PC-9 (cell line): ENCODE measurements around the gene HS3ST3B1. TPM values are rescaled to one million over a fixed set of nuclear protein-coding genes. Genes with fewer than 3 reads are reported as not detected.

Source experiments
- BruUV-seq: library from RNA; stranded (reverse); fragments of 400-500 nt; replicated peaks from 2 replicates; lab custom pipeline; 2021; lab: Mats Ljungman, UMichigan
- CTCF ChIA-PET: fragments of 300-600 bp; sonication (Branson Sonifier 250); formaldehyde crosslinking; loops from one replicate; lab custom pipeline; 2022; ENCODE audit warnings: antibody characterized with exemption; lab: Charles Lee
- POLR2A ChIA-PET: fragments of 300-600 bp; sonication (Branson Sonifier 250); formaldehyde crosslinking; loops from one replicate; lab custom pipeline; 2022; ENCODE audit warnings: antibody characterized with exemption; ENCODE audit not compliant: unreplicated experiment; lab: Charles Lee
- DNase-seq, 2 experiments: peaks; one replicate each; pipeline versions ENCODE4 v3.0.0 to v3.0.0-alpha.2; 2015 to 2022; ENCODE audit warnings: mixed read lengths in 1 of 2
- H2AFZ ChIP-seq: fragments of 200-600 bp; sonication (generic); 2 replicates; pipeline ENCODE4 v1.8.1; 2017; ENCODE audit warnings: antibody characterized with exemption
- H3F3A ChIP-seq: fragments of 200-600 bp; sonication (generic); 2 replicates; pipeline ENCODE4 v1.8.1; 2017; ENCODE audit warnings: antibody characterized with exemption, mild to moderate bottlenecking, low read depth; ENCODE audit not compliant: insufficient read depth
- H3K27ac ChIP-seq: fragments of 200-600 bp; sonication (generic); 2 replicates; pipeline ENCODE4 v1.6.1; 2016; ENCODE audit warnings: mixed run types
- H3K27me3 ChIP-seq: fragments of 200-600 bp; sonication (generic); 2 replicates; pipeline ENCODE4 v1.6.1; 2016; ENCODE audit warnings: low read depth, mixed run types; ENCODE audit not compliant: insufficient read depth
- H3K36me3 ChIP-seq: fragments of 200-600 bp; sonication (generic); 2 replicates; pipeline ENCODE4 v1.6.1; 2016; ENCODE audit warnings: low read depth, mixed run types
- H3K4me1 ChIP-seq: fragments of 200-600 bp; sonication (generic); replicated peaks from 2 replicates; pipeline ENCODE4 v1.6.1; 2016; ENCODE audit warnings: mixed run types; ENCODE audit not compliant: insufficient read depth
- H3K4me2 ChIP-seq: fragments of 200-600 bp; sonication (generic); 2 replicates; pipeline ENCODE4 v1.6.1; 2017; ENCODE audit warnings: mixed run types
- H3K4me3 ChIP-seq: fragments of 200-600 bp; sonication (generic); 2 replicates; pipeline ENCODE4 v1.6.1; 2016; ENCODE audit warnings: mixed run types
- H3K79me2 ChIP-seq: fragments of 200-600 bp; sonication (generic); 2 replicates; pipeline ENCODE4 v1.6.1; 2017; ENCODE audit warnings: low read depth, mixed run types
- H3K9me2 ChIP-seq: fragments of 200-600 bp; sonication (generic); 2 replicates; pipeline ENCODE4 v1.8.1; 2017; ENCODE audit warnings: mild to moderate bottlenecking; ENCODE audit not compliant: insufficient read depth
- H3K9me3 ChIP-seq: fragments of 200-600 bp; sonication (generic); 2 replicates; pipeline ENCODE4 v1.8.1; 2016; ENCODE audit warnings: low read depth; ENCODE audit not compliant: insufficient read depth
- H4K20me1 ChIP-seq: fragments of 200-600 bp; sonication (generic); 2 replicates; pipeline ENCODE4 v1.8.1; 2017; ENCODE audit not compliant: insufficient read depth
- CTCF ChIP-seq: fragments of 200-600 bp; sonication (generic); conservative IDR thresholded peaks from 2 replicates; pipeline ENCODE4 v1.6.1; 2017; ENCODE audit warnings: mixed run types, antibody characterized with exemption, mild to moderate bottlenecking, moderate library complexity
- EZH2 ChIP-seq: fragments of 200-600 bp; sonication (generic); IDR thresholded peaks from 2 replicates; pipeline ENCODE4 v1.8.0; 2017; ENCODE audit warnings: antibody characterized with exemption, low read depth
- intact Hi-C: fragments of 100-400 bp; cut with micrococcal nuclease; formaldehyde crosslinking; loops from one replicate; pipeline ENCODE4 v1.10.0; 2022; ENCODE audit not compliant: unreplicated experiment
- total RNA-seq: library from RNA; stranded (reverse); gene quantifications from 2 replicates; pipeline ENCODE4 v1.2.3, GENCODE V29; 2021

HS3ST3B1 gene
- total RNA-seq, 1 experiment from 2014 or later: not detected

GRCh38 chr17:14346801-14347200, 45.9 kb downstream of the HS3ST3B1 start:
- Histone ChIP-seq H3K9me2 (no peaks in the 10 kb centered on the region), H3K4me3 (no peak overlapping the region), H3K27me3 (peaks cover 39% of the 10 kb centered on the region), H3K36me3 (no peaks in the 10 kb centered on the region), H4K20me1 (no peaks in the 10 kb centered on the region), H3F3A (no peaks in the 10 kb centered on the region), H3K4me2 (no peak overlapping the region), H3K27ac (no peak overlapping the region), H2AFZ (no peak overlapping the region), H3K79me2 (no peaks in the 10 kb centered on the region), H3K9me3 (no peaks in the 10 kb centered on the region), H3K4me1 (no peaks in the 10 kb centered on the region)
- DNase-seq: no peak
- POLR2A ChIA-PET: no interaction called here
- BruUV-seq: no TSS peak
- CTCF ChIA-PET: no interaction called here
- intact Hi-C loops: no loop called here
- no peak for TF ChIP-seq CTCF
- TF ChIP-seq EZH2: no peak

GRCh38 chr17:14351493-14351892, 50.6 kb downstream of the HS3ST3B1 start:
- no peaks in the 10 kb centered on the region for H3K9me2 ChIP-seq
- H3K27ac ChIP-seq: no peak overlapping the region
- BruUV-seq: no TSS peak
- intact Hi-C loops: no loop called here
- ChIA-PET POLR2A (interaction anchor here (0.6 to 0.7 kb wide), 2 partner anchors 16 to 156 kb away, joined by 4 to 5 read pairs; no protein-coding TSS in a partner anchor), CTCF (interaction anchor here (0.5 kb wide), 1 partner anchor 54 kb away, joined by 5 read pairs; no protein-coding TSS in a partner anchor)
- H3K36me3 ChIP-seq: no peaks in the 10 kb centered on the region
- peaks cover 33% of the 10 kb centered on the region for H3K27me3 ChIP-seq
- no peaks in the 10 kb centered on the region for H3K4me1 ChIP-seq
- no peaks in the 10 kb centered on the region for H3F3A ChIP-seq
- no peak overlapping the region for H2AFZ ChIP-seq
- no peak overlapping the region for H3K4me3 ChIP-seq
- no peaks in the 10 kb centered on the region for H3K79me2 ChIP-seq
- DNase-seq: no peak
- H3K4me2 ChIP-seq: no peak overlapping the region
- no peaks in the 10 kb centered on the region for H3K9me3 ChIP-seq
- TF ChIP-seq EZH2 (no peak), CTCF (no peak)
- H4K20me1 ChIP-seq: no peaks in the 10 kb centered on the region

GRCh38 chr17:14352136-14352535, 51.3 kb downstream of the HS3ST3B1 start:
- no peaks in the 10 kb centered on the region for H3K9me3 ChIP-seq
- ChIA-PET POLR2A (interaction anchor here (0.6 to 0.7 kb wide), 3 partner anchors 15 to 341 kb away, joined by 4 to 11 read pairs (median 5); no protein-coding TSS in a partner anchor), CTCF (interaction anchor here (0.6 kb wide), 1 partner anchor 273 kb away, joined by 3 read pairs; no protein-coding TSS in a partner anchor)
- no peaks in the 10 kb centered on the region for H3K36me3 ChIP-seq
- no TSS peak for BruUV-seq
- no peak overlapping the region for H3K4me3 ChIP-seq
- TF ChIP-seq EZH2 (no peak), CTCF (no peak)
- no peaks in the 10 kb centered on the region for H3K9me2 ChIP-seq
- H3K4me2 ChIP-seq: no peak overlapping the region
- H3F3A ChIP-seq: no peaks in the 10 kb centered on the region
- H2AFZ ChIP-seq: no peak overlapping the region
- no peaks in the 10 kb centered on the region for H3K79me2 ChIP-seq
- no peak for DNase-seq
- no peak overlapping the region for H3K27ac ChIP-seq
- intact Hi-C loops: no loop called here
- no peaks in the 10 kb centered on the region for H4K20me1 ChIP-seq
- H3K4me1 ChIP-seq: no peaks in the 10 kb centered on the region
- H3K27me3 ChIP-seq: peaks cover 27% of the 10 kb centered on the region
